Liver (tissue), 9 donors: ENCODE results near the gene PCMTD2. TPM values are rescaled to one million over a fixed set of nuclear protein-coding genes. Genes with fewer than 3 reads are reported as not detected.
A peak's percentile ranks its signal among the peaks of the same experiment; 100 is the strongest.

Experiments used
- DNase-seq: peaks from one replicate; pipeline ENCODE4 v3.0.0-alpha.2; 2017; ENCODE audit warnings: low spot score
- H3K27ac ChIP-seq, 2 donors: one replicate each; pipeline ENCODE4 v1.7.0; 2013; ENCODE audit warnings: inconsistent platforms in 2 of 2, low read length in 2 of 2, control low read depth in 1 of 2, low read depth in 1 of 2, mild to moderate bottlenecking in 1 of 2
- H3K27me3 ChIP-seq, 4 donors: one replicate each; pipeline versions ENCODE4 v1.6.1 to v1.7.0; 2013; ENCODE audit warnings: low read length in 3 of 4, inconsistent platforms in 1 of 4, mild to moderate bottlenecking in 1 of 4, moderate library complexity in 1 of 4; ENCODE audit not compliant: control insufficient read depth in 4 of 4, insufficient read depth in 4 of 4
- H3K36me3 ChIP-seq, 4 donors: one replicate each; pipeline versions ENCODE4 v1.6.1 to v1.7.0; 2013; ENCODE audit warnings: low read length in 3 of 4, mild to moderate bottlenecking in 3 of 4, low read depth in 1 of 4, moderate library complexity in 1 of 4; ENCODE audit not compliant: control insufficient read depth in 4 of 4, insufficient read depth in 3 of 4
- H3K4me1 ChIP-seq, 4 donors: one replicate each; pipeline versions ENCODE4 v1.6.1 to v1.7.0; 2013; ENCODE audit warnings: low read length in 3 of 4, mild to moderate bottlenecking in 3 of 4, moderate library complexity in 1 of 4; ENCODE audit not compliant: control insufficient read depth in 4 of 4, insufficient read depth in 4 of 4
- H3K4me3 ChIP-seq, 3 donors: one replicate each; pipeline versions ENCODE4 v1.6.1 to v1.7.0; 2013; ENCODE audit warnings: low read length in 3 of 3, control low read depth in 1 of 3, low read depth in 1 of 3, mild to moderate bottlenecking in 1 of 3
- H3K9ac ChIP-seq, 2 donors: one replicate each; pipeline ENCODE4 v1.7.0; 2013; ENCODE audit warnings: low read length in 2 of 2, mild to moderate bottlenecking in 2 of 2, moderate library complexity in 2 of 2, control low read depth in 1 of 2, low read depth in 1 of 2
- H3K9me3 ChIP-seq, 4 donors: one replicate each; pipeline versions ENCODE4 v1.6.1 to v1.7.0; 2013; ENCODE audit warnings: low read length in 3 of 4; ENCODE audit not compliant: control insufficient read depth in 4 of 4
- ATF3 ChIP-seq: IDR thresholded peaks from 2 replicates; pipeline ENCODE4 v1.6.1; 2016; ENCODE audit warnings: antibody characterized with exemption
- CTCF ChIP-seq: fragments of 150-350 bp; IDR thresholded peaks from 2 replicates; pipeline ENCODE4 v1.5.1; 2017; ENCODE audit warnings: improper control_type of control experiment, low read depth, low read length; ENCODE audit not compliant: missing input control
- EGR1 ChIP-seq, 2 donors: IDR thresholded peaks; 2 replicates each; pipeline ENCODE4 v1.6.1; 2016 to 2018; ENCODE audit warnings: antibody characterized with exemption in 2 of 2, low read depth in 2 of 2
- FOXA1 ChIP-seq: IDR thresholded peaks from 2 replicates; pipeline ENCODE4 v1.6.1; 2016; ENCODE audit warnings: antibody characterized with exemption
- FOXA2 ChIP-seq: IDR thresholded peaks from 2 replicates; pipeline ENCODE4 v1.6.1; 2016; ENCODE audit warnings: antibody characterized with exemption
- GABPA ChIP-seq, 2 donors: IDR thresholded peaks in 1 of 2; conservative IDR thresholded peaks in 1 of 2; 2 replicates each; pipeline ENCODE4 v1.6.1; 2016; ENCODE audit warnings: antibody characterized with exemption in 2 of 2, mild to moderate bottlenecking in 1 of 2, moderate library complexity in 1 of 2
- HNF4G ChIP-seq: IDR thresholded peaks from 2 replicates; pipeline ENCODE4 v1.6.1; 2016; ENCODE audit warnings: antibody characterized with exemption
- JUND ChIP-seq, 2 donors: IDR thresholded peaks; 2 replicates each; pipeline ENCODE4 v1.6.1; 2016; ENCODE audit warnings: antibody characterized with exemption in 2 of 2
- MAX ChIP-seq: IDR thresholded peaks from 2 replicates; pipeline ENCODE4 v1.6.1; 2016; ENCODE audit warnings: antibody characterized with exemption
- NR2F2 ChIP-seq: IDR thresholded peaks from 2 replicates; pipeline ENCODE4 v1.6.1; 2016; ENCODE audit warnings: antibody characterized with exemption
- RAD21 ChIP-seq, 2 donors: IDR thresholded peaks; 2 replicates each; pipeline ENCODE4 v1.6.1; 2016; ENCODE audit warnings: antibody characterized with exemption in 2 of 2, mild to moderate bottlenecking in 2 of 2
- REST ChIP-seq: IDR thresholded peaks from 2 replicates; pipeline ENCODE4 v1.6.1; 2016; ENCODE audit warnings: antibody characterized with exemption, mild to moderate bottlenecking
- RXRA ChIP-seq, 2 donors: IDR thresholded peaks; 2 replicates each; pipeline ENCODE4 v1.6.1; 2017 to 2018; ENCODE audit warnings: antibody characterized with exemption in 2 of 2, mild to moderate bottlenecking in 1 of 2
- SP1 ChIP-seq: IDR thresholded peaks from 2 replicates; pipeline ENCODE4 v1.6.1; 2018; ENCODE audit warnings: antibody characterized with exemption, mild to moderate bottlenecking
- TAF1 ChIP-seq: conservative IDR thresholded peaks from 2 replicates; pipeline ENCODE4 v1.6.1; 2016; ENCODE audit warnings: antibody characterized with exemption, mild to moderate bottlenecking
- YY1 ChIP-seq: IDR thresholded peaks from 2 replicates; pipeline ENCODE4 v1.6.1; 2016; ENCODE audit warnings: antibody characterized with exemption, mild to moderate bottlenecking
- ZBTB33 ChIP-seq: IDR thresholded peaks from 2 replicates; pipeline ENCODE4 v1.6.1; 2016; ENCODE audit warnings: antibody characterized with exemption
- WGBS: extraction: QIAGEN DNeasy Blood & Tissue Kit; methylation state at CpG from one replicate; pipeline ENCODE4 v1.1.7; 2013; 5-methylcytosine and 5-hydroxymethylcytosine counted together
- polyA plus RNA-seq, 2 donors: library from polyadenylated mRNA; stranded (reverse) in 1 of 2; unstranded in 1 of 2; fragments of 200-250 nt in 1 of 2; fragments of >200 nt in 1 of 2; fragmentation: Nextera tagmentation in 1 of 2; extraction: Ambion mirVana in 1 of 2; gene quantifications; one replicate each; pipeline versions ENCODE4 v1.2.1 to v1.2.3, GENCODE V29; 2013 to 2015
- total RNA-seq, 2 donors: library from RNA; depleted of rRNA; stranded (reverse); fragments of >200 nt; gene quantifications; one replicate each; pipeline ENCODE4 v1.2.3, GENCODE V29; 2014
- donor health status: healthy.
- donor health status: healthy.
- donor health status: healthy.
- donor health status: healthy.
- donor health status: healthy.

Gene PCMTD2
- total RNA-seq (10 to 100 TPM; 37.2 to 74.4 TPM), polyA plus RNA-seq (10 to 100 TPM; 12.7 to 13.6 TPM)

GRCh38 chr20:64255361-64256281 lies at the start of gene PCMTD2:
Gene PCMTD2, plus strand, starts transcription at chr20:64255748. Its CDS starts 4,218 bp downstream, at chr20:64259966.
- H3K4me1 ChIP-seq, result peaks cover 0 to 25% (median 16%) of the 10 kb centered on the region in 4 donors
- no peaks in the 10 kb centered on the region for H3K27me3 ChIP-seq
- H3K9me3 ChIP-seq, result no peaks in the 10 kb centered on the region
- peak; percentile 88 for DNase-seq
- peak within 1 kb of the TSS; percentile 81 to 83 for H3K27ac ChIP-seq
- peaks cover 0 to under 1% (median 0%) of the 10 kb centered on the region in 4 donors for H3K36me3 ChIP-seq
- no peak for TF ChIP-seq RXRA (IDR thresholded peaks at IDR 0.05)
- TF ChIP-seq GABPA (IDR thresholded peaks at IDR 0.05 in 1 of 2, conservative IDR thresholded peaks at IDR 0.05 in 1 of 2), result peak in 1 of 2 donors; percentile 58
- peak; percentile 58 for TF ChIP-seq YY1
- no peak for TF ChIP-seq TAF1
- no peak for TF ChIP-seq ZBTB33
- peak in 1 of 2 donors; percentile 5 for TF ChIP-seq RAD21 (IDR thresholded peaks at IDR 0.05)
- no peak for TF ChIP-seq HNF4G
- WGBS, result under 1% methylated on average over 96 of the region's 96 CpGs
- H3K9ac ChIP-seq, result peak within 1 kb of the TSS; percentile 24 to 60
- H3K4me3 ChIP-seq, result peak within 1 kb of the TSS; percentile 80 to 88 (median 84)

GRCh38 chr20:64206614-64207013 lies 48.9 kb upstream of the PCMTD2 start:
- no peak for DNase-seq
- WGBS, result 94% methylated on average over 8 of the region's 8 CpGs
- Histone ChIP-seq H3K9me3 (no peaks in the 10 kb centered on the region), H3K36me3 (no peaks in the 10 kb centered on the region), H3K9ac (no peak overlapping the region), H3K27me3 (no peaks in the 10 kb centered on the region), H3K4me3 (no peak overlapping the region), H3K27ac (no peak overlapping the region), H3K4me1 (no peaks in the 10 kb centered on the region)
- no peak for TF ChIP-seq HNF4G
- TF ChIP-seq FOXA2, result no peak
- no peak for TF ChIP-seq FOXA1
- no peak for TF ChIP-seq MAX
- no peak for TF ChIP-seq GABPA (IDR thresholded peaks at IDR 0.05 in 1 of 2, conservative IDR thresholded peaks at IDR 0.05 in 1 of 2)
- TF ChIP-seq EGR1 (IDR thresholded peaks at IDR 0.05; ENCODE audit: low read depth in 2 of 2), result no peak
- no peak for TF ChIP-seq JUND (IDR thresholded peaks at IDR 0.05)
- TF ChIP-seq SP1, result no peak
- TF ChIP-seq ATF3, result no peak
- no peak for TF ChIP-seq REST
- no peak for TF ChIP-seq ZBTB33
- no peak for TF ChIP-seq CTCF
- no peak for TF ChIP-seq YY1
- no peak for TF ChIP-seq NR2F2
- TF ChIP-seq RXRA (IDR thresholded peaks at IDR 0.05), result no peak
